LoVo (cell line): ENCODE measurements around the gene ARHGAP23.
A peak's percentile ranks its signal among the peaks of the same experiment; 100 is the strongest.

Experiments
- DNase-seq: peaks from one replicate; pipeline ENCODE4 v3.0.0-alpha.2; 2016; ENCODE audit warnings: low spot score

The ARHGAP23 gene, protein sequence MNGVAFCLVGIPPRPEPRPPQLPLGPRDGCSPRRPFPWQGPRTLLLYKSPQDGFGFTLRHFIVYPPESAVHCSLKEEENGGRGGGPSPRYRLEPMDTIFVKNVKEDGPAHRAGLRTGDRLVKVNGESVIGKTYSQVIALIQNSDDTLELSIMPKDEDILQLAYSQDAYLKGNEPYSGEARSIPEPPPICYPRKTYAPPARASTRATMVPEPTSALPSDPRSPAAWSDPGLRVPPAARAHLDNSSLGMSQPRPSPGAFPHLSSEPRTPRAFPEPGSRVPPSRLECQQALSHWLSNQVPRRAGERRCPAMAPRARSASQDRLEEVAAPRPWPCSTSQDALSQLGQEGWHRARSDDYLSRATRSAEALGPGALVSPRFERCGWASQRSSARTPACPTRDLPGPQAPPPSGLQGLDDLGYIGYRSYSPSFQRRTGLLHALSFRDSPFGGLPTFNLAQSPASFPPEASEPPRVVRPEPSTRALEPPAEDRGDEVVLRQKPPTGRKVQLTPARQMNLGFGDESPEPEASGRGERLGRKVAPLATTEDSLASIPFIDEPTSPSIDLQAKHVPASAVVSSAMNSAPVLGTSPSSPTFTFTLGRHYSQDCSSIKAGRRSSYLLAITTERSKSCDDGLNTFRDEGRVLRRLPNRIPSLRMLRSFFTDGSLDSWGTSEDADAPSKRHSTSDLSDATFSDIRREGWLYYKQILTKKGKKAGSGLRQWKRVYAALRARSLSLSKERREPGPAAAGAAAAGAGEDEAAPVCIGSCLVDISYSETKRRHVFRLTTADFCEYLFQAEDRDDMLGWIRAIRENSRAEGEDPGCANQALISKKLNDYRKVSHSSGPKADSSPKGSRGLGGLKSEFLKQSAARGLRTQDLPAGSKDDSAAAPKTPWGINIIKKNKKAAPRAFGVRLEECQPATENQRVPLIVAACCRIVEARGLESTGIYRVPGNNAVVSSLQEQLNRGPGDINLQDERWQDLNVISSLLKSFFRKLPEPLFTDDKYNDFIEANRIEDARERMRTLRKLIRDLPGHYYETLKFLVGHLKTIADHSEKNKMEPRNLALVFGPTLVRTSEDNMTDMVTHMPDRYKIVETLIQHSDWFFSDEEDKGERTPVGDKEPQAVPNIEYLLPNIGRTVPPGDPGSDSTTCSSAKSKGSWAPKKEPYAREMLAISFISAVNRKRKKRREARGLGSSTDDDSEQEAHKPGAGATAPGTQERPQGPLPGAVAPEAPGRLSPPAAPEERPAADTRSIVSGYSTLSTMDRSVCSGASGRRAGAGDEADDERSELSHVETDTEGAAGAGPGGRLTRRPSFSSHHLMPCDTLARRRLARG (N-terminal part only)

GRCh38 chr17:38428112-38428642 lies at the start of gene ARHGAP23:
Gene ARHGAP23, plus strand, starts transcription at chr17:38428464. Its CDS starts 22 bp downstream, at chr17:38428486.
- peak; percentile 37 for DNase-seq

DNA sequence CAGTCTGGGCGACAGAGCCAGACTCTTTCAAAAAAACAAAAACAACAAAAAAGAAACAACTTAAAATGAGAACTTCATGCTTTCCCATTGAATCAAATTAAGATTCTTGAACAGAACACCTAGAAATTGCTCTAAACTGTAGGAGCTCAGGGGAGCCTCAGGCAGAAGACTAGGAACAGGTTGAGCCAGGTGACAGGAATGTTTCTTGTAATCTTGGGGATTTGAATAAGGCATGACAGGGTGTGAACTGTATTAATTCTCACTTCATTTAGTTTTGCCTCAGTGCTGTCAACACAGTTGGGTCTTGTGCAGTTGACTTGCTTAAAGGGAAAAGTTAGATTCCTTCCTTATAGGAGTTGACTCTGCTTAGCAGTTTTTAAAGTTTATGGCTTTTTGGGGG lies 48.8 kb upstream of the ARHGAP23 start:
- no peak for DNase-seq

DNA sequence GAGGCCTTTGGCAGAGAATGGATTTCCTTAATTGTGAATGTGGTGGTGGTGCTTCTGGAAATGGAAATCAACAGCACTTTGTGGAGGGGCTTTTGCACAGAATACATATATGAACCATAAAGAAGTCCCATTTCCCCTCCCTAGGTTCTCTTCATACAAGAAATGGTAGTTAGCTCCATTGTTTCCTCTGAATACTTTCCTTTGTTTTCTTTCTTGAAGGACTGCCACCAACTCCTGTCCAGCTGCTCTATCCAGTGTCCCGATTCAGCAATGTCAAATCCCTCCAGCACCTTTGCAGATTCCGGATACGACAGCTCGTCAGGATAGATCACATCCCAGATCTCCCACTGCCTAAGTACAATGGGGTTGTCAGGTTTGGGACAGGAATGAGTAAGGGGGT lies 33.2 kb upstream of the ARHGAP23 start:
- DNase-seq, result no peak

- no peak for DNase-seq
These were observed 31.0 kb upstream of the ARHGAP23 start for GRCh38 chr17:38397227-38397626.

- no peak for DNase-seq
These were observed 28.0 kb upstream of the ARHGAP23 start for GRCh38 chr17:38400286-38400685.

DNA sequence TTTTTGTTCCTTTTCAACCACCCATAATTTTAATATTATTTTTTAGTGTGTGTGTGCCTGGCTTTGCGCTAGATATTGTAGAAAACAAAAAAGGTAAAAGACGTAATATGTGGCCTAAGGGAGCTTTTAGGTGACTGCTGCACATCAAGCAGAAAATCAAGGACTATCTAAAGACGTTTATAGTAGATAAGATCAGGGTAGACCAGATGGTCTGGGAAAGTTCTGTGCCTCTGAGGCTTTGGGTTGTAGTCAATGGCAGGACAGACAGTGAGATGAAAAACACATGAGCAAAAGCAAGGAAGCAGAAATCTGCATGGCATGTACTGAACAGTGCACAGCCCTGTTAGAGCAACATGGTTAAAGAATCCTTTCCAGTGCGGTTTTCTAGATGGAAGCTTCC lies 26.8 kb upstream of the ARHGAP23 start:
- no peak for DNase-seq

DNA sequence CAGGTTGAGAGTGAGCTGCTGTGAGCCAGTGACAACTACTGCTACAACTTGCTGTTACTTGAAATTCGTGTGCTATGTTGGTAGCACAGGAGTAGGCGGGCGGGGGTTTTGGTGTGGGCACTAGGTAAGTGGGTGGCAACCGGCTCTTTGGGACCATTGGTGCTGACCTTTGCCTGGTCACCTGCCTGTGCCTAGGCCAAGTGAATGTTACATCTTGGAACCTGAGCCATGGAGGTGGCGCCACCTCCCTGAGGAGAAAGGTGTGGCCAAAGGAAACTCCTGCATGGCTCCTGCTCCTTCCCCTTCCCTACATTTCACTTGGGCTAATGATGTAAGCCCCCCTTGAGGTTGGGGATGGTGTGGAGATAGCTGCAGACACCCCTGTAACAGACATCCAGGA lies 25.4 kb upstream of the ARHGAP23 start:
- no peak for DNase-seq

DNA sequence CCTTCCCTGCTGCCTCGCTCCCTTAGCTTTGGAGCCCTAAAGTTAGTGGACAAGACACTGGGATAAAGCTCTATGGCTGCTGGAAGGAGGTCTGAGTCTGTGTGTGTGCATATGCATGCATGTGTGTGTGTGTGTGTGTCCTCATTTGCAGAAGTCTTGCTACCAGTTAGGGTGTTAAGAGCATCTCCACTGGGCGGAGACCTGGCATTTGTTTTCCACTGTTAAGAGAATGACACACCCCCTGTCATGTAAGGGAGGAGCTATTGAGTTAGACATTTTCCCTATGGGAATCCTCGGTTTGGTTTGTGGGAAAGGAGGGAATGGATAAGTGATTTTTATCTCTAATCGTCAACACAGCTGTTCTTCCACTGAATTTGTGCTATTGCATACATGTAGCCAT lies 24.8 kb upstream of the ARHGAP23 start:
- no peak for DNase-seq

DNA sequence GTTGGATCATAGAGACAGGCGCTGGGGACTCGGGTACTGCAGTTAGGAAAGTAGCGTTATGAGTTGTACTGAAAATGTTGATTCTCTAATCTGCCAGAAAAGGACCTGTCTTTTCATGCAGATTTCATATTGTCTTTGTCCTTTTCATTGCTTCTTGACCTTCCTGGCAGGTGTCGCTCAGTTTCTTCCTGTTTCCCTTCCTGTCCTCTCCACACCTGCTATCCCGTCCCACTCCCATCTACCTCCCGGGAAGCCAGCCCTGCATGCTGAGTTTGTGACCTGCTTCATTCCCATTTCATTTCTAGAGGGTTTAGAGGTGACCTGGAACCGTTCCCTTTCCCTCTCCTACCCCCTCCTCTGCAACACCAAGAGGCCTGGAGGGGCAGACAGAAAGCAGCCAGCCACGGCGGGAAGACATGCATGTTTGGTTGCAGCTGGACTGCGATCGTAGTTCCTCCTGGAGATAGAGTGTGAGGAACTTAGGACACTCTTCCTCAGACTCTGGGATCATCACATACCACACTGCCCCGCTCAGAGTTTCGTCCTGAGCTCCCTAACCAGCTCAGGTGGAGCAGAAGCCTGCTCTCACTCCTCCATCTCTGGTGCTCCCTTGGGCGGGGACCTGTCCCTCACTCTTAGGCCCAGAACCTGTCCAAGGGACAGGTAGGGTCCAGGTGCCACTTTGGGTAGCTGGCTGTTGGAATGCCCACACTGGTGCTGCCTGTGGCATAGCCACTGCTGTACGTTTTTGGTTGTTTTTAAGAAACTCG lies 23.9 kb upstream of the ARHGAP23 start:
- DNase-seq, result no peak

GRCh38 chr17:38405654-38406053 lies 22.6 kb upstream of the ARHGAP23 start:
- no peak for DNase-seq

GRCh38 chr17:38410201-38410600 lies 18.1 kb upstream of the ARHGAP23 start:
- no peak for DNase-seq

DNA sequence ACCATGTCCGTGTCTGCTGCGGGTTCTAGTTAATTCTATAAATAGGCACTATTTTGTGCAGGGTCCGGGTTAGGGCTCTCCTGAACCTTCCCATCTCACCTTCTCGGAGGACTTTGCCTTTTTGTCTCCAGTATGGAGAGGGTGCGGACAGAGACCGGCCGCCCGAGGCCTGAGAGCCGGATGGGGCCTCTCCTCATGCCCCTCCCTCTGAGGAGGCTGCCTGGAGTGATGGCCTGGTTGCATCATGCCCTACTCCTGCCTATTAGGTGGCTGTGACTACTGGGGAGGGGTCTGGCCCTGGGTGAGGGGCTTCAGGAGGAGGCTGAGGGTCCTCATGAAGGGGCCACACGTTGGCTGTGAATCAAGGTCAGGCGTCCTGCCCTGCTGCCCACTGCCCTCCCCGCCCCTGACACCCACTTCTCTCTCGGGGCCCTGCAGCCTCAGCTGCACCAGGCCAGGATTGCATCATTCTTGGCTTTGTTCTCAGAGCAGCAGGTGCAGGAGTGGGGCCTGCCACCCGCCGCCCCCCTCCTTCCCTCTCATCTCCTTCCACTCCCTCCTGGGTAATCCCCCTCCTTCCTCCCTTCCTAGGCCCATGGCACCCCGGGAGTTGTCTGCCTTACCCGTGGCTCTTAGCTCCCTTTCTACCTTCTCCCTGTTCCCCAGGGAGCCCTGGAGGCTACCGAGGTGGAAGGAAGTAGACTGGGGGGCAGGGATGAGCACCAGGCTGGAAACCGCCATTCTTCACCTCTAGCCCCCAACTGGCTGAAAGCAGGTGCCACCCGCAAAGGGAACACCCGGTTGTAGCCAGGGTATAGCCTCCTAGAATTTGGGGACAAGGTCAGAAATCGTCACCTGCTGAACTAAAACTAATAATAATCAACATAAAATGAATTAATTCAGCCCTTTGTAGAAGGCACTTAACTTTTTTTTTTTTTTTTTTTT lies 12.7 kb upstream of the ARHGAP23 start:
- peak; percentile 27 for DNase-seq

DNA sequence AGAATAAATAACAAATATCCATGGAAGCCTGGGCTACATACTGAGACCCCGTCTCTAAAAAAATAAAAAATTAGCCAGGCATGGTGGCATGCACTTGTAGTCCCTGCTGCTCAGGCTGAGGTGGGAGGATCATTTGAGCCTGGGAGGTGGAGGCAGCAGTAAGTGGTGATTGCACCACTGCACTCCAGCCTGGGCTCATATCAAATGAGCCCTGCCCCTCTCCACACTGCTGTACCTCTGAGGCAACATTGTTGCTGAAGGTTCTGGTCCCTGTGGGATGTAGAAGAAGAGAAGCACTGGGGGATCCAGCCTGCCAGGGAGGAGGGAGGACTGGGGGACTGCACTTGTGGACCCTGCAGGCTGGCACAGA lies 11.4 kb upstream of the ARHGAP23 start:
- no peak for DNase-seq

- DNase-seq, result no peak
These were observed 10.9 kb upstream of the ARHGAP23 start for GRCh38 chr17:38417210-38417951.

GRCh38 chr17:38418062-38418692 lies 10.1 kb upstream of the ARHGAP23 start:
- DNase-seq, result no peak

DNA sequence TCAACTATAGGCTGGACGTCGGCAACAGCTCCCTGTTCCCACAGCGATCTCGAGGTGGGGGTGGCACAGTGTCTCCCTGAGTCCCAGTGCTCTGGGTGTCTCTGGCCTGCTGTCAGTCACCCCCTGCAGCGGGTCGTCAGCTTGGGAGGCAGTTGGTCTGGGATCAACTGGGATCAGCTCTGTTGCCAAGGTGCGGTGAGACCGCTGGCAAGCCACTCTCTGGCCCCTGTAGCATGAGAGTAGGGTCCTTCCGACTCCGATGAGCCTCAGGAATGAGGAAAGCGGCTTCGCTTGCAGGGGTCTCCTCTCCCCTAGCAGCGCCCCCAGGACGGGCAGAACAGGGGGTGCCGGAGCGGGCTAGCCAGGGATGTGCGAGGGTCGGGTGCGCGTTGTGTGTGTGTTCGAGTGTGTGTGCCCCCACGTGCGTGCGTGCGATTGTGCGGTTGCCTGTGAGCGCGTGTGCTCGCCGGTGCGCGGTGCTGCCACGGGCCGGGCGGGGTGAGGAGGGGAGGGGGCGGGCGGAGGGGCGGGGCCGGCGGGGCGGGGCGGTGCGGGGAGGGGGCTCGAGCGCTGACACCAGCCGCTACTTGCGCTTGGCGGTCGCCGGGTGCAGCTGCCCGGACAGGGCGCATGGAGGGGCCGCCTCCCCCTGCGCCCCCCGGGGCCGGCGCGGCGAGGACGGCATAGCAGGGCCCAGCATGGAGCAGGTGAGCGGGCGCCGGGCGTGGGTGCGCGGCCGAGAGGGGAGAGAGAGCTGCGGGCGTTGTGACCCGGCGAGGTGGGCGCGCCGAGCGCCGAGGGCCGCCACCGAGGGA lies 9.4 kb upstream of the ARHGAP23 start:
- no peak for DNase-seq

DNA sequence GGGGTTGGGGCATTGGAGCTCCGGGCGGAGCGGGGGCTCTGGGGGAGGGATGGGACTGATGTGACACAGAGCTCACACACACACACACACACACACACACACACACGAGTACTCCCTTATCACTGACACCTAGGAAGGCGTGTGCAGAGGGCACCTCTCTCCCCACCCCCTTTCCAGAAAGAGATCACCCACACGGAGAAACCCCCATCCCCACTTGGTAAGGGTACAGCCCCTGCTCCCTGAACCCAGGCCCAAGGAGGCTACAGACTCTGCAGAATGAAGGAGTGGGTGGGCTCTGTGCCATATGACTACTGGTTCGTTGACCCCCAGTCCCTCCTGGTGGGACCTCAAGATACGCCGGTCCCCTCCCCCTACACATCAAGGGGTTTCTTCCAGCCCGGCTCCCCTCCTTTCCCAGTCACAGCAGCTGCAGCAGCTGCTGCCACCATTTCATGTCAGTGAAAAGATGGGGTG lies 8.7 kb upstream of the ARHGAP23 start:
- DNase-seq, result no peak

- DNase-seq, result no peak
These were observed 7.7 kb upstream of the ARHGAP23 start for GRCh38 chr17:38420518-38420917.
